Measurements from ENCODE around the gene SULT4A1. TPM values are rescaled to one million over a fixed set of nuclear protein-coding genes. Genes with fewer than 3 reads are reported as not detected.

SULT4A1 gene
- total and polyA plus RNA-seq, 4 donors: 0.08 to 0.37 TPM; not detected in 2

GRCh38 chr22:43833286-43834240 is 28.8 kb downstream of the SULT4A1 start:
- TF ChIP-seq YY1 (IDR thresholded peaks at IDR 0.05): no peak
- TF ChIP-seq EGR1 (IDR thresholded peaks at IDR 0.05; ENCODE audit: low read depth in 2 of 2): no peak
- no peak for TF ChIP-seq RAD21 (IDR thresholded peaks at IDR 0.05)
- TF ChIP-seq, protein P1, sequence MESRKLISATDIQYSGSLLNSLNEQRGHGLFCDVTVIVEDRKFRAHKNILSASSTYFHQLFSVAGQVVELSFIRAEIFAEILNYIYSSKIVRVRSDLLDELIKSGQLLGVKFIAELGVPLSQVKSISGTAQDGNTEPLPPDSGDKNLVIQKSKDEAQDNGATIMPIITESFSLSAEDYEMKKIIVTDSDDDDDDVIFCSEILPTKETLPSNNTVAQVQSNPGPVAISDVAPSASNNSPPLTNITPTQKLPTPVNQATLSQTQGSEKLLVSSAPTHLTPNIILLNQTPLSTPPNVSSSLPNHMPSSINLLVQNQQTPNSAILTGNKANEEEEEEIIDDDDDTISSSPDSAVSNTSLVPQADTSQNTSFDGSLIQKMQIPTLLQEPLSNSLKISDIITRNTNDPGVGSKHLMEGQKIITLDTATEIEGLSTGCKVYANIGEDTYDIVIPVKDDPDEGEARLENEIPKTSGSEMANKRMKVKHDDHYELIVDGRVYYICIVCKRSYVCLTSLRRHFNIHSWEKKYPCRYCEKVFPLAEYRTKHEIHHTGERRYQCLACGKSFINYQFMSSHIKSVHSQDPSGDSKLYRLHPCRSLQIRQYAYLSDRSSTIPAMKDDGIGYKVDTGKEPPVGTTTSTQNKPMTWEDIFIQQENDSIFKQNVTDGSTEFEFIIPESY (IDR thresholded peaks at IDR 0.05): no peak
- TF ChIP-seq CTCF (IDR thresholded peaks at IDR 0.05; ENCODE audit: low read depth, low read length, missing input control): no peak
- no peak for TF ChIP-seq JUND (IDR thresholded peaks at IDR 0.05)
- no peak for TF ChIP-seq HNF4A (conservative IDR thresholded peaks at IDR 0.05)
- TF ChIP-seq, protein P2, sequence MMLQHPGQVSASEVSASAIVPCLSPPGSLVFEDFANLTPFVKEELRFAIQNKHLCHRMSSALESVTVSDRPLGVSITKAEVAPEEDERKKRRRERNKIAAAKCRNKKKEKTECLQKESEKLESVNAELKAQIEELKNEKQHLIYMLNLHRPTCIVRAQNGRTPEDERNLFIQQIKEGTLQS (IDR thresholded peaks at IDR 0.05): no peak
- no peak for TF ChIP-seq FOXA2 (IDR thresholded peaks at IDR 0.05)
- no peak for TF ChIP-seq TAF1 (conservative IDR thresholded peaks at IDR 0.05)
- H3K27ac ChIP-seq (ENCODE audit: low read depth in 1 of 2, low read length in 2 of 2): no peak overlapping the region
- H3K4me1 ChIP-seq (ENCODE audit: control insufficient read depth in 4 of 4, insufficient read depth in 4 of 4, low read length in 3 of 4): peaks cover 0 to 8% (median 3%) of the 10 kb centered on the region in 4 donors
- no peak overlapping the region for H3K9ac ChIP-seq (ENCODE audit: low read depth in 1 of 2, low read length in 2 of 2)
- no peaks in the 10 kb centered on the region for H3K27me3 ChIP-seq (ENCODE audit: control insufficient read depth in 4 of 4, insufficient read depth in 4 of 4, low read length in 3 of 4)
- no peaks in the 10 kb centered on the region for H3K36me3 ChIP-seq (ENCODE audit: control insufficient read depth in 4 of 4, insufficient read depth in 3 of 4, low read depth in 1 of 4, low read length in 3 of 4)
- WGBS: 81% methylated on average over 36 of the region's 36 CpGs
- no peaks in the 10 kb centered on the region for H3K9me3 ChIP-seq (ENCODE audit: control insufficient read depth in 4 of 4, low read length in 3 of 4)
- no peak overlapping the region for H3K4me3 ChIP-seq (ENCODE audit: low read depth in 1 of 3, low read length in 3 of 3)
- DNase-seq (ENCODE audit: low spot score): no peak

DNA sequence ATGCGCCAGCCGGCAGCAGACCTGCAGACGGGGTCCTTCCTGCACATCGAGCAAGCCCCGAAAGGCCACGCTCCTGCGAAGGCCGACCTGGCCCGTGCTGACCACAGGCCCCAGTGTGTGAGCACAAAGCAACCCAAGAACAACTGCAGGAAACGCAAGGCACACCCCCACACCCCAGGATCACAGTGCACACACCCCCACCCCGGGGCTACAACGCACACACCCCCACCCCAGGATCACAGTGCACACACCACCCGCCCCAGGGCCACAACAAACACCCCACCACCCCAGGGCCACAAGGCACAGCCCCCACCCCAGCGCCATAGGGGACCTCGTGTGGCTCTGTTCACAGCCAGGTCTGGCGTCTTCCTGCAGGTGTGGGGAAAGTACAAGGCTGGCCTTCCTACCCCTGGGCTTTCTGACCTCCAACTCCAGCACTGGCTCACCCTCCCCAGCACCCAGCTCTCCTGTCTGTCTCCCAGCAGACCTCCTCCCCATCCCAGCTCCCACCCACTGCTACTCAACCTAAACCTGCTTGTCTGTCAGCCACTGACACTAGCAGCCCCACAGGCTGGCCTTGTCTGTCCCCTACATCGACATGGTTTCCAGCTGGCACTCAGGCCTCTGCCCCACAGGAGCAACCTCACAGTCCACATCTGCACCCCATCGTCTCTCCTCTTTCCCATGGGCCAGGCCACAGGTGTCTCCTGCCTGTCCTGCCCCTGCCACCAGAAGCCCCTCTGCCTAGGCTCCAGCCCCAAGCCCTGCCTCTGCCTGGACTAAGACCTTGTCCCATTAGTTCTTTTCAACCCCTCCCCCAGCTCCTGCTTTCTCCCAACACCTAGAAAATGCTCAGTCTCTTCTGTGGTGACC is 29.7 kb downstream of the SULT4A1 start:
- WGBS: 92% methylated on average over 18 of the region's 18 CpGs
- TF ChIP-seq GABPA (IDR thresholded peaks at IDR 0.05 in 1 of 2, conservative IDR thresholded peaks at IDR 0.05 in 1 of 2) (no peak), RXRA (IDR thresholded peaks at IDR 0.05) (no peak), JUND (IDR thresholded peaks at IDR 0.05) (no peak), RAD21 (IDR thresholded peaks at IDR 0.05) (no peak), NR2F2 (IDR thresholded peaks at IDR 0.05) (no peak), TAF1 (conservative IDR thresholded peaks at IDR 0.05) (no peak), MAX (IDR thresholded peaks at IDR 0.05) (no peak), YY1 (IDR thresholded peaks at IDR 0.05) (no peak), FOXA1 (IDR thresholded peaks at IDR 0.05) (no peak)
- TF ChIP-seq, protein P1 (IDR thresholded peaks at IDR 0.05): no peak
- TF ChIP-seq, protein P2 (IDR thresholded peaks at IDR 0.05): no peak
- Histone ChIP-seq H3K27ac (ENCODE audit: low read depth in 1 of 2, low read length in 2 of 2) (no peak overlapping the region), H3K27me3 (ENCODE audit: control insufficient read depth in 4 of 4, insufficient read depth in 4 of 4, low read length in 3 of 4) (no peaks in the 10 kb centered on the region), H3K4me3 (ENCODE audit: low read depth in 1 of 3, low read length in 3 of 3) (no peak overlapping the region), H3K4me1 (ENCODE audit: control insufficient read depth in 4 of 4, insufficient read depth in 4 of 4, low read length in 3 of 4) (peaks cover 0 to 8% (median 3%) of the 10 kb centered on the region in 4 donors), H3K9ac (ENCODE audit: low read depth in 1 of 2, low read length in 2 of 2) (no peak overlapping the region), H3K36me3 (ENCODE audit: control insufficient read depth in 4 of 4, insufficient read depth in 3 of 4, low read depth in 1 of 4, low read length in 3 of 4) (no peaks in the 10 kb centered on the region), H3K9me3 (ENCODE audit: control insufficient read depth in 4 of 4, low read length in 3 of 4) (no peaks in the 10 kb centered on the region)
- DNase-seq (ENCODE audit: low spot score): no peak

Data from liver (tissue), 9 donors.